OCI-LY7 (cell line): Measurements from ENCODE around the gene SMARCD1.

Source experiments
- EZH2phosphoT487 ChIP-seq: fragments of 200-600 bp; sonication (generic); IDR thresholded peaks from 2 replicates; pipeline ENCODE4 v1.6.1; 2018; ENCODE audit warnings: low read depth, borderline replicate concordance, mild to moderate bottlenecking, mixed run types, antibody characterized with exemption, low read length, moderate library complexity, mixed read lengths
- TF ChIP-seq, protein P1 (sequence below): fragments of 200-600 bp; sonication (generic); conservative IDR thresholded peaks from 2 replicates; pipeline ENCODE4 v1.5.1; 2014; ENCODE audit warnings: mild to moderate bottlenecking, antibody characterized with exemption, low read length, moderate library complexity, mixed read lengths

DNA sequence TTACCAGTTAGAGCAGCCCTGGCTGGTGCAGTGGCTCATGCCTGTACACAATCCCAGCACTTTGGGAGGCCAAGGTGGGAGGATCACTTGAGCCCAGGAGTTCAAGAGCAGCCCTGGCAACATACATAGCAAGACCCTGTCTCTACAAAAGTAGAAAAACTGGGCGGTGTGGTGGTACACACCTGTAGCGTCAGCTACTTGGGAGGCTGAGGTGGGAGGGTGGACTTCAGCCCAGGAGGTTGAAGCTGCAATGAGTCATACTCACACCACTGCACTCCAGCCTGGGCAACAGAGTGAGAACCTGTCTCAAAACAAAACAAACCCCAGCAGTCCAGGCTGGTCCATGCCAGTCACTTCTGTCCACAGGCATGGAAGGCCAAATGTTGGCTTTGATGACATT is 34.2 kb downstream of the SMARCD1 start:
- TF ChIP-seq, protein P1, sequence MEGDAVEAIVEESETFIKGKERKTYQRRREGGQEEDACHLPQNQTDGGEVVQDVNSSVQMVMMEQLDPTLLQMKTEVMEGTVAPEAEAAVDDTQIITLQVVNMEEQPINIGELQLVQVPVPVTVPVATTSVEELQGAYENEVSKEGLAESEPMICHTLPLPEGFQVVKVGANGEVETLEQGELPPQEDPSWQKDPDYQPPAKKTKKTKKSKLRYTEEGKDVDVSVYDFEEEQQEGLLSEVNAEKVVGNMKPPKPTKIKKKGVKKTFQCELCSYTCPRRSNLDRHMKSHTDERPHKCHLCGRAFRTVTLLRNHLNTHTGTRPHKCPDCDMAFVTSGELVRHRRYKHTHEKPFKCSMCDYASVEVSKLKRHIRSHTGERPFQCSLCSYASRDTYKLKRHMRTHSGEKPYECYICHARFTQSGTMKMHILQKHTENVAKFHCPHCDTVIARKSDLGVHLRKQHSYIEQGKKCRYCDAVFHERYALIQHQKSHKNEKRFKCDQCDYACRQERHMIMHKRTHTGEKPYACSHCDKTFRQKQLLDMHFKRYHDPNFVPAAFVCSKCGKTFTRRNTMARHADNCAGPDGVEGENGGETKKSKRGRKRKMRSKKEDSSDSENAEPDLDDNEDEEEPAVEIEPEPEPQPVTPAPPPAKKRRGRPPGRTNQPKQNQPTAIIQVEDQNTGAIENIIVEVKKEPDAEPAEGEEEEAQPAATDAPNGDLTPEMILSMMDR = no peak
- TF ChIP-seq EZH2phosphoT487 = no peak
